ENCODE data around the gene HCFC1. TPM values are rescaled to one million over a fixed set of nuclear protein-coding genes. Genes with fewer than 3 reads are reported as not detected.

The HCFC1 gene
- total and polyA plus RNA-seq, 7 donors, result 7.4 to 57.3 (median 25.8) TPM

- H3K9me3 ChIP-seq, result no peaks in the 10 kb centered on the region
- no peak for DNase-seq
- WGBS, 2 donors, result 78 to 81% methylated on average over 10 of the region's 10 CpGs
- TF ChIP-seq EP300 (IDR thresholded peaks at IDR 0.05) (no peak), POLR2AphosphoS5 (IDR thresholded peaks at IDR 0.05) (no peak), CTCF (IDR thresholded peaks at IDR 0.05) (no peak), POLR2A (IDR thresholded peaks at IDR 0.05) (no peak)
- H3K4me3 ChIP-seq, result no peak overlapping the region
- intact Hi-C loops (cut with DNase I), result no loop called here
- H3K27me3 ChIP-seq, result no peaks in the 10 kb centered on the region
- no peaks in the 10 kb centered on the region for H3K36me3 ChIP-seq
- H3K27ac ChIP-seq, result no peak overlapping the region
- peaks cover 0 to 16% (median 10%) of the 10 kb centered on the region in 4 donors for H3K4me1 ChIP-seq
These were observed 33.3 kb downstream of the HCFC1 start for GRCh38 chrX:153938226-153938786.

DNA sequence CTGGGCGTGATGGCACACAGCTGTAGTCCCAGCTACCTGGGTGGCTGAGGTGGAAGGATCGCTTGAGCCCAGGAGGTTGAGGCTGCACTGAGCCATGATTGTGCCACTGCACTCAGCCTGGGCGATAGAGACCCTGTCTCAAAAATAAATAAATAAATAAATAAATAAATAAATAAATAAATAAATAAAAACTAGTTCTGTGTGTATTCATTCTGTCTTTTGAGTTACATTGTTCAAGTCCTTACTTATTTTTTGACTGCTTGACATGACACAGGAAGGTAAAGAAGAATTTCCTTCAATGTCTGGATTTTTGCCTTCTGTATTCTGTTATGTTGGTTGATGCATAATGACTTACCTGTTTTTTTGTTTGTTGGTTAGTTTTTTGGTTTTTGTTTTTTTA, 34.6 kb downstream of the HCFC1 start:
- DNase-seq, result no peak
- peaks cover 0 to 16% (median 10%) of the 10 kb centered on the region in 4 donors for H3K4me1 ChIP-seq
- intact Hi-C loops (cut with DNase I), result no loop called here
- TF ChIP-seq POLR2A (IDR thresholded peaks at IDR 0.05), result no peak
- no peak for TF ChIP-seq POLR2AphosphoS5 (IDR thresholded peaks at IDR 0.05)
- no peak for TF ChIP-seq EP300 (IDR thresholded peaks at IDR 0.05)
- no peak for TF ChIP-seq CTCF (IDR thresholded peaks at IDR 0.05)
- H3K4me3 ChIP-seq, result no peak overlapping the region
- H3K27ac ChIP-seq, result no peak overlapping the region
- H3K36me3 ChIP-seq, result peaks cover 0 to 4% (median 0%) of the 10 kb centered on the region in 4 donors
- 97 to 98% methylated on average over 3 of the region's 3 CpGs for WGBS, 2 donors
- no peaks in the 10 kb centered on the region for H3K9me3 ChIP-seq
- H3K27me3 ChIP-seq, result no peaks in the 10 kb centered on the region

DNA sequence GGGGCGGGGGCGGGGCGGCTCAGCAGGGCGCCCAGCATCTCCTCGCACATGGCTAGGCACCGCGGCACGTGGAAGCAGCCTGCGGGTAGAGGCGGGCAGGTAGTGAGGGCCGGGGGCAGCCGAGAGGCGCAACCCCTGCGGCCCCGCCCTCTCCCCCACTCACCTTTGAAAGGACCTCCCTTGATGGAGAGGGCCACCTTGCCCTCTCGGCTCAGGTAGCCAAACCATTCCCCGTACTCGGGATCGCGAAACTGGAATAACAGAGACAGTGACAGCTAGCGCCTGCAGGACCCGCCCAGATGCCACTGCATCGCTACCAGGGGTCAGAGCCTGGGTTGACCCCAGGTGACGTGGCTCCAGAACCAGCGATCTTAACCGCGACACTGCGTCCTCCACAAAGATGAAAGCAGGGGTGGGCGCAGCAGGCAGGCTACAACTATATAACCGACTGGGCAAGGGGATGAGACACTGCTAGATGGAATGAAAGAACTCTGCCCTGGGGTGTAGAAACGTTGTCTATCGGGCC, 36.2 kb downstream of the HCFC1 start:
- no peaks in the 10 kb centered on the region for H3K27me3 ChIP-seq
- peak overlapping the region; percentile 20 to 80 (median 64) for H3K27ac ChIP-seq
- intact Hi-C loops (cut with DNase I), result no loop called here
- WGBS, 2 donors, result 4 to 17% methylated on average over 27 to 32 of the region's 32 CpGs
- DNase-seq, result no peak
- no peaks in the 10 kb centered on the region for H3K9me3 ChIP-seq
- peak overlapping the region; percentile 38 to 81 (median 68) for H3K4me3 ChIP-seq
- TF ChIP-seq POLR2AphosphoS5 (IDR thresholded peaks at IDR 0.05), result no peak
- H3K36me3 ChIP-seq, result peaks cover 0 to 20% (median 5%) of the 10 kb centered on the region in 4 donors
- H3K4me1 ChIP-seq, result peaks cover 0 to 16% (median 10%) of the 10 kb centered on the region in 4 donors

DNA sequence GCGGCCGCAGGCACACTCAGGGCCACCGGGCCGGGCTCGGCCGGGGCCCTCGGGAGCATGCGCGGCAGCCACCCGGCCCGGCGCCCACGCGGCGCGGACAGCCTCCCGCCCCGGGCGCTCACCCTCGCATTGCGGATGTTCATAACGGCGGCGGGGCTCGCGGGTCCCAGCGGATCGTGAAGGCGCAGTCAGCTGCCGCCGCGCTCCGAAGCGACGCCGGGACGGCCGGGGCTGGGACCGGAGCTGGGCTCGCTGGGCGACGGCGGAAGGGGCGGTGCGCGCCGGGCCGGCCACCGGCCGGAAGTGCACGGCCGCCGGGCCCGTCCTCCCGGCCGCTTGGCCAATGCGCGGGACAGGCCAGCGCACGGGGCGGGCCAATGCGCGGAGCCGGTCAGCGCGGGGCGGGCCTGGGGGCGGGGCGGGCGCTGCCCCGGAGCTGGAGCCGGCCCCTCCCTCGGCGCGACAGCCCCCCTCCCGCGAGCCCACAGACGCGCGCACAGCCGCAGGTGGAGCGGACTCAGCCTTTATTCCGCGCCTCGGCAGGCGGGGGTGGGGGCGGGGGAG, 36.8 kb downstream of the HCFC1 start, which contains the start of gene NAA10:
Gene NAA10 (minus strand): TSS at position 276 of the 564 bp plus-strand sequence. CDS start 133 bp downstream, at position 143.
- Histone ChIP-seq H3K36me3 (peaks cover 0 to 25% (median 6%) of the 10 kb centered on the region in 4 donors), H3K9me3 (no peaks in the 10 kb centered on the region), H3K4me1 (peaks cover 0 to 16% (median 10%) of the 10 kb centered on the region in 4 donors), H3K27ac (peak within 1 kb of the TSS; percentile 59 to 80 (median 74)), H3K27me3 (no peaks in the 10 kb centered on the region), H3K4me3 (peak within 1 kb of the TSS; percentile 50 to 81 (median 68))
- intact Hi-C loops (cut with DNase I), result loop anchor here (5.0 kb wide), 1 partner anchor 153 kb away; the partner anchor contains the start of gene SRPK3
- 0 to 1% methylated on average over 81 to 87 of the region's 87 CpGs for WGBS, 2 donors
- TF ChIP-seq POLR2AphosphoS5 (IDR thresholded peaks at IDR 0.05), result peak in 2 of 4 donors; percentile 40 to 43
- TF ChIP-seq EP300 (IDR thresholded peaks at IDR 0.05), result no peak
- no peak for TF ChIP-seq POLR2A (IDR thresholded peaks at IDR 0.05)
- TF ChIP-seq CTCF (IDR thresholded peaks at IDR 0.05), result no peak
- DNase-seq, result peak; percentile 86

GRCh38 chrX:153934148-153934761, 37.4 kb downstream of the HCFC1 start:
- H3K4me3 ChIP-seq, result peak overlapping the region; percentile 50 to 81 (median 68)
- H3K27ac ChIP-seq, result peak overlapping the region; percentile 59 to 80 (median 74)
- intact Hi-C loops (cut with DNase I), result loop anchor here (5.0 kb wide), 1 partner anchor 152 kb away; the partner anchor contains the start of gene SRPK3
- no peak for TF ChIP-seq CTCF (IDR thresholded peaks at IDR 0.05)
- TF ChIP-seq POLR2A (IDR thresholded peaks at IDR 0.05), result no peak
- no peak for TF ChIP-seq POLR2AphosphoS5 (IDR thresholded peaks at IDR 0.05)
- TF ChIP-seq EP300 (IDR thresholded peaks at IDR 0.05), result no peak
- DNase-seq, result no peak
- H3K4me1 ChIP-seq, result peaks cover 0 to 16% (median 11%) of the 10 kb centered on the region in 4 donors
- peaks cover 0 to 26% (median 6%) of the 10 kb centered on the region in 4 donors for H3K36me3 ChIP-seq
- 2 to 7% methylated on average over 33 of the region's 33 CpGs for WGBS, 2 donors
- no peaks in the 10 kb centered on the region for H3K27me3 ChIP-seq
- no peaks in the 10 kb centered on the region for H3K9me3 ChIP-seq
